OCI-LY7 (cell line): ENCODE results near the gene TTBK1. TPM values are rescaled to one million over a fixed set of nuclear protein-coding genes. Genes with fewer than 3 reads are reported as not detected.

Source experiments
- BruUV-seq: library from RNA; stranded (reverse); fragments of 400-500 nt; replicated peaks from 2 replicates; lab custom pipeline; 2021; lab: Mats Ljungman, UMichigan
- CTCF ChIA-PET: fragments of 300-600 bp; sonication (Branson Sonifier 250); formaldehyde crosslinking; loops from one replicate; lab custom pipeline; 2022; ENCODE audit warnings: antibody characterized with exemption; ENCODE audit not compliant: unreplicated experiment; lab: Charles Lee
- POLR2A ChIA-PET: fragments of 300-600 bp; sonication (Branson Sonifier 250); formaldehyde crosslinking; loops from one replicate; lab custom pipeline; 2022; ENCODE audit warnings: antibody characterized with exemption; lab: Charles Lee
- DNase-seq: peaks from one replicate; pipeline ENCODE4 v3.0.0-alpha.2; 2015; ENCODE audit warnings: low spot score
- H2AFZ ChIP-seq: fragments of 200-600 bp; sonication (generic), shearing (Covaris generic); 2 replicates; pipeline ENCODE4 v1.6.1; 2014; ENCODE audit warnings: mild to moderate bottlenecking, antibody characterized with exemption, low read length, moderate library complexity
- H3K27ac ChIP-seq: fragments of 200-600 bp; sonication (generic); 2 replicates; pipeline ENCODE4 v1.5.1; 2014; ENCODE audit warnings: mixed run types, low read depth, mild to moderate bottlenecking, moderate library complexity, low read length, inconsistent platforms; ENCODE audit not compliant: poor library complexity, severe bottlenecking
- H3K36me3 ChIP-seq: fragments of 200-600 bp; sonication (generic); 2 replicates; pipeline ENCODE4 v1.6.1; 2014; ENCODE audit warnings: mild to moderate bottlenecking, antibody characterized with exemption, low read length, moderate library complexity, mixed read lengths; ENCODE audit not compliant: insufficient read depth
- H3K4me1 ChIP-seq: fragments of 200-600 bp; sonication (generic); 2 replicates; pipeline ENCODE4 v1.5.1; 2014; ENCODE audit warnings: mild to moderate bottlenecking, low read length; ENCODE audit not compliant: insufficient read depth, poor library complexity, severe bottlenecking
- H3K4me2 ChIP-seq: fragments of 200-600 bp; sonication (generic); 2 replicates; pipeline ENCODE4 v1.6.1; 2014; ENCODE audit warnings: mild to moderate bottlenecking, low read length
- H3K4me3 ChIP-seq: fragments of 200-600 bp; sonication (generic); 2 replicates; pipeline ENCODE4 v1.5.1; 2014; ENCODE audit warnings: mild to moderate bottlenecking, low read depth, low read length; ENCODE audit not compliant: poor library complexity, severe bottlenecking
- H3K79me2 ChIP-seq: fragments of 200-600 bp; sonication (generic); 2 replicates; pipeline ENCODE4 v1.6.1; 2016; ENCODE audit warnings: low read depth, mild to moderate bottlenecking, low read length, moderate library complexity, mixed read lengths; ENCODE audit not compliant: insufficient read depth
- H3K9me2 ChIP-seq: fragments of 200-600 bp; sonication (generic); 2 replicates; pipeline ENCODE4 v1.6.1; 2016; ENCODE audit warnings: mild to moderate bottlenecking, low read length, mixed read lengths; ENCODE audit not compliant: insufficient read depth
- H3K9me3 ChIP-seq: fragments of 200-600 bp; sonication (generic); 2 replicates; pipeline ENCODE4 v1.6.1; 2014; ENCODE audit warnings: mild to moderate bottlenecking, mixed run types, low read length, mixed read lengths
- H4K20me1 ChIP-seq: fragments of 200-600 bp; sonication (generic); 2 replicates; pipeline ENCODE4 v1.6.1; 2014; ENCODE audit warnings: mild to moderate bottlenecking, antibody characterized with exemption, low read length, moderate library complexity, mixed read lengths; ENCODE audit not compliant: insufficient read depth
- CTCF ChIP-seq: fragments of 200-600 bp; sonication (generic); conservative IDR thresholded peaks from 2 replicates; pipeline ENCODE4 v1.5.1; 2014; ENCODE audit warnings: mild to moderate bottlenecking, antibody characterized with exemption, low read length, moderate library complexity, mixed read lengths
- EZH2phosphoT487 ChIP-seq: fragments of 200-600 bp; sonication (generic); IDR thresholded peaks from 2 replicates; pipeline ENCODE4 v1.6.1; 2018; ENCODE audit warnings: low read depth, borderline replicate concordance, mild to moderate bottlenecking, mixed run types, antibody characterized with exemption, low read length, moderate library complexity, mixed read lengths
- intact Hi-C: fragments of 100-400 bp; cut with micrococcal nuclease; formaldehyde crosslinking; loops from one replicate; pipeline ENCODE4 v1.10.0; 2022; ENCODE audit not compliant: unreplicated experiment
- total RNA-seq, 2 experiments: library from RNA; depleted of rRNA in 1 of 2; stranded (reverse); fragments of >200 nt in 1 of 2; shearing (Covaris generic) in 1 of 2; gene quantifications; 2 replicates each; pipeline ENCODE4 v1.2.3, GENCODE V29; 2014 to 2022

The TTBK1 gene
- total RNA-seq, 2 experiments from 2014 or later = 0.35 to 1.7 TPM

- no peak overlapping the region for H3K27ac ChIP-seq
- ChIA-PET POLR2A (interaction anchor here (0.6 kb wide), 1 partner anchor 30 kb away, joined by 3 read pairs; no protein-coding TSS in a partner anchor), CTCF (no interaction called here)
- DNase-seq = no peak
- intact Hi-C loops = no loop called here
- H3K4me3 ChIP-seq = no peak overlapping the region
- H3K36me3 ChIP-seq = peaks cover 23% of the 10 kb centered on the region
- H3K79me2 ChIP-seq = no peaks in the 10 kb centered on the region; the same call in 1 of the 2 replicates
- no TSS peak for BruUV-seq
- no peaks in the 10 kb centered on the region for H3K9me2 ChIP-seq
- H2AFZ ChIP-seq = no peak overlapping the region
- H3K4me2 ChIP-seq = no peak overlapping the region
- no peak for TF ChIP-seq EZH2phosphoT487
- no peak for TF ChIP-seq CTCF
- H3K9me3 ChIP-seq = no peaks in the 10 kb centered on the region
- no peaks in the 10 kb centered on the region for H4K20me1 ChIP-seq
- peaks cover 61% of the 10 kb centered on the region for H3K4me1 ChIP-seq
These were observed 17.0 kb upstream of the TTBK1 start for GRCh38 chr6:43226192-43226851.

- peak; percentile 80 for DNase-seq
- ChIA-PET POLR2A (interaction anchor here (0.6 to 2.7 kb wide), 4 partner anchors 9 to 169 kb away, joined by 4 to 7 read pairs (median 4); no protein-coding TSS in a partner anchor), CTCF (interaction anchor here (0.5 to 3.3 kb wide), 6 partner anchors 9 to 1189 kb away, joined by 3 to 12 read pairs (median 3); partner anchors contain the start of gene CNPY3)
- no TSS peak for BruUV-seq
- peak within 1 kb of the TSS; percentile 74 for H3K4me2 ChIP-seq
- no peaks in the 10 kb centered on the region for H4K20me1 ChIP-seq
- H3K9me3 ChIP-seq = no peaks in the 10 kb centered on the region
- peak within 1 kb of the TSS; percentile 18 for H3K27ac ChIP-seq
- peak within 1 kb of the TSS; percentile 78 for H3K4me3 ChIP-seq
- H2AFZ ChIP-seq = peak within 1 kb of the TSS; percentile 93
- H3K79me2 ChIP-seq = no peaks in the 10 kb centered on the region; the same call in 1 of the 2 replicates
- TF ChIP-seq EZH2phosphoT487 (no peak), CTCF (peak; percentile 86)
- H3K36me3 ChIP-seq = peaks cover 9% of the 10 kb centered on the region
- peaks cover 37% of the 10 kb centered on the region for H3K4me1 ChIP-seq
- intact Hi-C loops = no loop called here
- no peaks in the 10 kb centered on the region for H3K9me2 ChIP-seq
These were observed 14.1 kb upstream of the TTBK1 start, which contains the start of gene DNPH1 for GRCh38 chr6:43228951-43229802. TSS of gene DNPH1 (minus strand) at chr6:43229481. CDS start at chr6:43229456, 25 bp downstream.
